Vagina (tissue), 2 donors: ENCODE measurements around the gene C5orf46.

Experiments used
- POLR2A ChIP-seq, 2 donors: fragments of 450-650 bp; IDR thresholded peaks; one replicate each; pipeline ENCODE4 v1.6.1; 2017; ENCODE audit warnings: antibody characterized with exemption in 2 of 2, mild to moderate bottlenecking in 2 of 2, moderate library complexity in 2 of 2
- POLR2AphosphoS5 ChIP-seq, 2 donors: sonication (generic); formaldehyde crosslinking; IDR thresholded peaks; one replicate each; pipeline ENCODE4 v1.9.0; 2017; ENCODE audit warnings: antibody characterized with exemption in 2 of 2, mild to moderate bottlenecking in 2 of 2, low read depth in 1 of 2; ENCODE audit not compliant: insufficient read depth in 1 of 2
- TF ChIP-seq, protein P1 (sequence below), 3 experiments: fragments of 450-650 bp in 2 of 3; fragments of 200-600 bp in 1 of 3; sonication (generic) in 1 of 3; IDR thresholded peaks; one replicate each; pipeline ENCODE4 v1.5.1; 2017 to 2019; ENCODE audit warnings: antibody characterized with exemption in 3 of 3, mild to moderate bottlenecking in 2 of 3, moderate library complexity in 2 of 3

DNA sequence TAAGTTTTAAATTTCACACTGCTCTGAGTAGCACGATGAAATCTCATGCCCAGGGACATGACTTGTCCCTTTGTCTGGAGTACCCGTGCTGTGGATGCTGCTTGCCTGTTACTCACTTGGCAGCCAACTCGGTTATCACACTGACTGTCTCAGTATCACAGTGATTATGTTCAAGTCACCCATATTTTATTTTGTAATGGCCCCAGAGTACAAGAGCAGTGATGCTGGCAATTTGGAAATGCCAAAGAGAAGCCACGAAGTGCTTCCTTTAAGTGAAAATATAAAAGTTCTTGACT, 50.6 kb downstream of the C5orf46 start:
- TF ChIP-seq POLR2AphosphoS5 (IDR thresholded peaks at IDR 0.05; ENCODE audit: insufficient read depth in 1 of 2, low read depth in 1 of 2): no peak
- TF ChIP-seq, protein P1, sequence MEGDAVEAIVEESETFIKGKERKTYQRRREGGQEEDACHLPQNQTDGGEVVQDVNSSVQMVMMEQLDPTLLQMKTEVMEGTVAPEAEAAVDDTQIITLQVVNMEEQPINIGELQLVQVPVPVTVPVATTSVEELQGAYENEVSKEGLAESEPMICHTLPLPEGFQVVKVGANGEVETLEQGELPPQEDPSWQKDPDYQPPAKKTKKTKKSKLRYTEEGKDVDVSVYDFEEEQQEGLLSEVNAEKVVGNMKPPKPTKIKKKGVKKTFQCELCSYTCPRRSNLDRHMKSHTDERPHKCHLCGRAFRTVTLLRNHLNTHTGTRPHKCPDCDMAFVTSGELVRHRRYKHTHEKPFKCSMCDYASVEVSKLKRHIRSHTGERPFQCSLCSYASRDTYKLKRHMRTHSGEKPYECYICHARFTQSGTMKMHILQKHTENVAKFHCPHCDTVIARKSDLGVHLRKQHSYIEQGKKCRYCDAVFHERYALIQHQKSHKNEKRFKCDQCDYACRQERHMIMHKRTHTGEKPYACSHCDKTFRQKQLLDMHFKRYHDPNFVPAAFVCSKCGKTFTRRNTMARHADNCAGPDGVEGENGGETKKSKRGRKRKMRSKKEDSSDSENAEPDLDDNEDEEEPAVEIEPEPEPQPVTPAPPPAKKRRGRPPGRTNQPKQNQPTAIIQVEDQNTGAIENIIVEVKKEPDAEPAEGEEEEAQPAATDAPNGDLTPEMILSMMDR (IDR thresholded peaks at IDR 0.05): no peak
- no peak for TF ChIP-seq POLR2A (IDR thresholded peaks at IDR 0.05)
